Measurements from ENCODE around the gene MYB. TPM values are rescaled to one million over a fixed set of nuclear protein-coding genes. Genes with fewer than 3 reads are reported as not detected.
"Not testable (repeated sequence)": the region's sequence is repeated elsewhere in the genome, so short reads cannot be mapped to it uniquely, and the experiment has no call there.

The MYB gene
- total and polyA plus RNA-seq, 12 donors, result 0.14 to 11.8 (median 0.74) TPM

GRCh38 chr6:135236732-135237131, 55.6 kb downstream of the MYB start:
- intact Hi-C loops (cut with DNase I), result no loop called here
- TF ChIP-seq, protein P1, sequence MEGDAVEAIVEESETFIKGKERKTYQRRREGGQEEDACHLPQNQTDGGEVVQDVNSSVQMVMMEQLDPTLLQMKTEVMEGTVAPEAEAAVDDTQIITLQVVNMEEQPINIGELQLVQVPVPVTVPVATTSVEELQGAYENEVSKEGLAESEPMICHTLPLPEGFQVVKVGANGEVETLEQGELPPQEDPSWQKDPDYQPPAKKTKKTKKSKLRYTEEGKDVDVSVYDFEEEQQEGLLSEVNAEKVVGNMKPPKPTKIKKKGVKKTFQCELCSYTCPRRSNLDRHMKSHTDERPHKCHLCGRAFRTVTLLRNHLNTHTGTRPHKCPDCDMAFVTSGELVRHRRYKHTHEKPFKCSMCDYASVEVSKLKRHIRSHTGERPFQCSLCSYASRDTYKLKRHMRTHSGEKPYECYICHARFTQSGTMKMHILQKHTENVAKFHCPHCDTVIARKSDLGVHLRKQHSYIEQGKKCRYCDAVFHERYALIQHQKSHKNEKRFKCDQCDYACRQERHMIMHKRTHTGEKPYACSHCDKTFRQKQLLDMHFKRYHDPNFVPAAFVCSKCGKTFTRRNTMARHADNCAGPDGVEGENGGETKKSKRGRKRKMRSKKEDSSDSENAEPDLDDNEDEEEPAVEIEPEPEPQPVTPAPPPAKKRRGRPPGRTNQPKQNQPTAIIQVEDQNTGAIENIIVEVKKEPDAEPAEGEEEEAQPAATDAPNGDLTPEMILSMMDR (IDR thresholded peaks at IDR 0.05), result no peak
- TF ChIP-seq POLR2A (IDR thresholded peaks at IDR 0.05), result no peak
- H3K4me1 ChIP-seq (replicated peaks in 1 of 2), result no peaks in the 10 kb centered on the region
- H3K4me3 ChIP-seq, result no peak overlapping the region
- no peaks in the 10 kb centered on the region for H3K27me3 ChIP-seq
- no peak for DNase-seq
- no peaks in the 10 kb centered on the region for H3K36me3 ChIP-seq (replicated peaks in 1 of 2)
- WGBS, 4 donors, result 71 to 78% (median 74%) methylated on average over 6 of the region's 6 CpGs
- H3K27ac ChIP-seq, result no peak overlapping the region
- H3K9me3 ChIP-seq (replicated peaks in 1 of 3), result no peaks in the 10 kb centered on the region

- Histone ChIP-seq H3K27ac (no peak overlapping the region), H3K27me3 (no peaks in the 10 kb centered on the region), H3K4me1 (replicated peaks in 1 of 2) (no peaks in the 10 kb centered on the region), H3K4me3 (no peak overlapping the region), H3K36me3 (replicated peaks in 1 of 2) (no peaks in the 10 kb centered on the region), H3K9me3 (replicated peaks in 1 of 3) (no peaks in the 10 kb centered on the region)
- intact Hi-C loops (cut with DNase I), result no loop called here
- no peak for TF ChIP-seq POLR2A (IDR thresholded peaks at IDR 0.05)
- TF ChIP-seq, protein P1 (IDR thresholded peaks at IDR 0.05), result no peak
- no peak for DNase-seq
- 82 to 89% (median 88%) methylated on average over 5 of the region's 5 CpGs for whole genome bisulfite sequencing, 4 donors
Observed at GRCh38 chr6:135240711-135241110, 59.6 kb downstream of the MYB start.

DNA sequence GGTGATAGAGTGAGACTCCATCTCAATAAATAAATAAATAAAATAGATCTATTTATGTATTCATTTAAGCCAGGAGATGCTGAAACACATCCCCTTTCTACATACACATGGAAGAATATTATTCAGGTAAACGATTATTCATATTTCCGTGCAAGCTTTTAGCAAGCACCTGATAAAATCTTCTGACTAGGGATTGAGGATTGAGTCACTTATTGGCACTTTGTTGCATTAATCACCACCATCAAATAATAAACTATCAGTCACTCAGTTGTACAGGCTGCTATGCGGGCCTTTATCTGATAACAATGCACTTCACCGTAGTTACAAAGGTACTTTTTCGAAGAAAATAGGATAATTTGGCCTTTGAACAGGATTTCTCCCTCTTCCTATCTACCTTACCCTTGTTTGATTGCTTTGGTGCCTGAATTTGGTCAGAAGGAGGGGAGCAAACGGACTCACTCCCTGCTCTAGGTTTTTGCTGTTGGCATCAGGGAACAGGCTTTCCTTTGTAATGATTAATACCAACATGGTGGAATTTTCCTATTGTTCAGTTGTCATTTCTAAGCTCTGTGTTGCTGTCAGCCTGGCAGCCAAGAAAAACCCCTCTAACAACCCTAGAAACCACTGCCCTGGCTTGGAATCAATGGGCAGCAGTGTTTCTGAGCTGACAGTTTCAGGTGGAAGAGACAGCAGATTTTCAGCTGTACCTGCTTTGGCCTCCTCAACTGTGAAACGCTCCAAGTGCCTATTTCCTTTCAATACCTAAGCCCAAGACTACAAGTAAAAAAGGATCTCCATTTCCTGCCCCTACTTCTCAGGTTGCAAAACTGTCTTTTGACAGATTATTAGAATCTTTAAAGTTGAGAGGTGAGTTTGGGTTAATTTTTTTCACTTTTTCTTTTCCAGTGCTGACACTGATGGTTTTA, 63.0 kb downstream of the MYB start:
- intact Hi-C loops (cut with DNase I), result no loop called here

GRCh38 chr6:135244805-135245204, 63.7 kb downstream of the MYB start:
- H3K4me1 ChIP-seq (replicated peaks in 1 of 2), result no peaks in the 10 kb centered on the region
- no peak overlapping the region for H3K27ac ChIP-seq
- H3K9me3 ChIP-seq (replicated peaks in 1 of 3), result no peaks in the 10 kb centered on the region
- no peak overlapping the region for H3K4me3 ChIP-seq
- 90 to 94% (median 93%) methylated on average over 6 of the region's 6 CpGs for WGBS, 4 donors
- no peaks in the 10 kb centered on the region for H3K36me3 ChIP-seq (replicated peaks in 1 of 2)
- H3K27me3 ChIP-seq, result no peaks in the 10 kb centered on the region
- DNase-seq, result no peak
- TF ChIP-seq, protein P1 (IDR thresholded peaks at IDR 0.05), result no peak
- no peak for TF ChIP-seq POLR2A (IDR thresholded peaks at IDR 0.05)
- intact Hi-C loops (cut with DNase I), result no loop called here

More for the DNA sequence above, 63.0 kb downstream of the MYB start:
- H3K27ac ChIP-seq, result no peak overlapping the region
- TF ChIP-seq, protein P1 (IDR thresholded peaks at IDR 0.05), result no peak
- TF ChIP-seq POLR2A (IDR thresholded peaks at IDR 0.05), result no peak
- WGBS, 4 donors, result 88 to 91% (median 90%) methylated on average over 7 of the region's 7 CpGs
- H3K4me1 ChIP-seq (replicated peaks in 1 of 2), result no peaks in the 10 kb centered on the region
- DNase-seq, result no peak
- H3K36me3 ChIP-seq (replicated peaks in 1 of 2), result no peaks in the 10 kb centered on the region
- no peak overlapping the region for H3K4me3 ChIP-seq
- H3K27me3 ChIP-seq, result no peaks in the 10 kb centered on the region
- no peaks in the 10 kb centered on the region for H3K9me3 ChIP-seq (replicated peaks in 1 of 3)

- H3K36me3 ChIP-seq (replicated peaks in 1 of 2); H3K27me3 ChIP-seq; H3K4me3 ChIP-seq; H3K4me1 ChIP-seq (replicated peaks in 1 of 2); DNase-seq; intact Hi-C loops (cut with DNase I); H3K9me3 ChIP-seq (replicated peaks in 1 of 3); H3K27ac ChIP-seq: not testable (repeated sequence)
- 85 to 91% (median 89%) methylated on average over 8 of the region's 8 CpGs for WGBS, 4 donors
Observed at GRCh38 chr6:135246412-135247012, 65.4 kb downstream of the MYB start.
